ENCODE data around the gene ENTPD7.
A peak's percentile ranks its signal among the peaks of the same experiment; 100 is the strongest.

Gene ENTPD7

DNA sequence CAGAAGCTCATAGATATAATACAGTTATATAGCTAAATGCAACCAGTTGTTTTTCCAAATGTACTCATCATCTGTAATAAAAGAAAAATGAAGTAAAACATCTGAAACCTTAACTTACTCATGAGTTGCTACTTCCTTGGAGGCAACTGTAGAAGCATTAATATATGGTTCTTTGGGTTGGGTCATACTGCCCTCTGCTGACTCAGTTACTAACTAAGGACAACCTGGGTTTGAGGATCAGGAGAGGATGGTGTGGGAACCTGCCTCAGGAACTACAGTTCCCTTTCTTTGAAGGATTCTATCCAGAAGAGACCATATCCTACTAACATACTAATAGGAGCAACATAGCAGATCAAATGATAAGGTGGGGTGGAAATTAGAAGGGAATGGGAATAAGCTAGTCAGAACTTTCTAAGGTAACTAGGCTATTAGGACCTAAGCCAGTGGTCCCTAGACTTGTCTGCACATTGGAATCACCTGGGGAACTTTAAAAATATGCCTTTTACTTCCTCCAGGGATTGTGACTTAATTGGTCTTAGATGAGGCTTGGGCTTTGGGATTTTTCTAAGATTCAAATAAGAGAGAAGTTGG lies 51.9 kb downstream of the ENTPD7 start:
- peaks cover 30% of the 10 kb centered on the region for H3K36me3 ChIP-seq (ENCODE audit: insufficient read depth, low read length)
- H3K4me2 ChIP-seq (ENCODE audit: insufficient read depth, low read length), result no peak overlapping the region
- H3K27ac ChIP-seq (ENCODE audit: low read length), result no peak overlapping the region
- ATAC-seq (ENCODE audit: insufficient read depth, low read depth), result peak; percentile 80
- no peak overlapping the region for H3K9ac ChIP-seq (ENCODE audit: low read depth, low read length)
- peak; percentile 26 for DNase-seq
- no peaks in the 10 kb centered on the region for H3K9me3 ChIP-seq (ENCODE audit: insufficient read depth, low read length, severe bottlenecking)
- H2AFZ ChIP-seq (ENCODE audit: low read depth, low read length), result no peak overlapping the region
- H3K4me3 ChIP-seq (ENCODE audit: low read depth in 1 of 2, low read length in 2 of 2), result no peak overlapping the region
- H4K20me1 ChIP-seq (ENCODE audit: insufficient read depth, low read length), result no peaks in the 10 kb centered on the region
- no peaks in the 10 kb centered on the region for H3K79me2 ChIP-seq (ENCODE audit: insufficient read depth, low read length)
- H3K27me3 ChIP-seq (ENCODE audit: insufficient read depth, low read length, poor library complexity), result no peaks in the 10 kb centered on the region
- no peak for TF ChIP-seq EZH2 (IDR thresholded peaks at IDR 0.05; ENCODE audit: borderline replicate concordance, low read depth, low read length, severe bottlenecking)
- TF ChIP-seq, protein P1, sequence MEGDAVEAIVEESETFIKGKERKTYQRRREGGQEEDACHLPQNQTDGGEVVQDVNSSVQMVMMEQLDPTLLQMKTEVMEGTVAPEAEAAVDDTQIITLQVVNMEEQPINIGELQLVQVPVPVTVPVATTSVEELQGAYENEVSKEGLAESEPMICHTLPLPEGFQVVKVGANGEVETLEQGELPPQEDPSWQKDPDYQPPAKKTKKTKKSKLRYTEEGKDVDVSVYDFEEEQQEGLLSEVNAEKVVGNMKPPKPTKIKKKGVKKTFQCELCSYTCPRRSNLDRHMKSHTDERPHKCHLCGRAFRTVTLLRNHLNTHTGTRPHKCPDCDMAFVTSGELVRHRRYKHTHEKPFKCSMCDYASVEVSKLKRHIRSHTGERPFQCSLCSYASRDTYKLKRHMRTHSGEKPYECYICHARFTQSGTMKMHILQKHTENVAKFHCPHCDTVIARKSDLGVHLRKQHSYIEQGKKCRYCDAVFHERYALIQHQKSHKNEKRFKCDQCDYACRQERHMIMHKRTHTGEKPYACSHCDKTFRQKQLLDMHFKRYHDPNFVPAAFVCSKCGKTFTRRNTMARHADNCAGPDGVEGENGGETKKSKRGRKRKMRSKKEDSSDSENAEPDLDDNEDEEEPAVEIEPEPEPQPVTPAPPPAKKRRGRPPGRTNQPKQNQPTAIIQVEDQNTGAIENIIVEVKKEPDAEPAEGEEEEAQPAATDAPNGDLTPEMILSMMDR (IDR thresholded peaks at IDR 0.05; ENCODE audit: borderline replicate concordance, extremely low read depth, low read length, poor library complexity, severe bottlenecking), result peak; percentile 68
- no peaks in the 10 kb centered on the region for H3K4me1 ChIP-seq (ENCODE audit: insufficient read depth, low read length)

DNA sequence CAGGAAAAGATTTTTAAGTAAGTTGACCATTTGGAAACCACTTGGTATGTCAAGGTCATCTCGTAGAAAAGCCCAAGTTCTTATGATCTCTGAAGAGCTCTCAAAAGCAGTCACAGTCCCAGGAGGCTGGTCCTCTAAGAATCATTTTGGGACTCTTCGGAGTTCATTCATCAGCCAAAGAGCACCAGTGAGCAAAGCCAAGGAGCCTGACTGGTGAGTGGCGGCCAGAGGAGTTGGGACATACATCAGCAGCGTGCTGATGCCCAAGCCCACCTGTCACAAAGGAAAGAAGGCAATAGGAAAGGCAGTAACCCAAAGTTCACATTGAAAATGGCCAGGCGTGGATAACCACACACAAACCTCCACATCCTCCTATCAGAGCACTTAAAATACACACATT lies 55.1 kb downstream of the ENTPD7 start:
- Histone ChIP-seq H3K27me3 (ENCODE audit: insufficient read depth, low read length, poor library complexity) (no peaks in the 10 kb centered on the region), H3K4me1 (ENCODE audit: insufficient read depth, low read length) (no peaks in the 10 kb centered on the region), H3K9ac (ENCODE audit: low read depth, low read length) (no peak overlapping the region), H3K4me3 (ENCODE audit: low read depth in 1 of 2, low read length in 2 of 2) (no peak overlapping the region), H4K20me1 (ENCODE audit: insufficient read depth, low read length) (no peaks in the 10 kb centered on the region), H3K79me2 (ENCODE audit: insufficient read depth, low read length) (no peaks in the 10 kb centered on the region), H3K27ac (ENCODE audit: low read length) (no peak overlapping the region), H3K36me3 (ENCODE audit: insufficient read depth, low read length) (peaks cover 57% of the 10 kb centered on the region), H3K9me3 (ENCODE audit: insufficient read depth, low read length, severe bottlenecking) (no peaks in the 10 kb centered on the region), H3K4me2 (ENCODE audit: insufficient read depth, low read length) (no peak overlapping the region), H2AFZ (ENCODE audit: low read depth, low read length) (no peak overlapping the region)
- ATAC-seq (ENCODE audit: insufficient read depth, low read depth), result no peak
- TF ChIP-seq, protein P1 (IDR thresholded peaks at IDR 0.05; ENCODE audit: borderline replicate concordance, extremely low read depth, low read length, poor library complexity, severe bottlenecking), result no peak
- TF ChIP-seq EZH2 (IDR thresholded peaks at IDR 0.05; ENCODE audit: borderline replicate concordance, low read depth, low read length, severe bottlenecking), result no peak
- DNase-seq, result no peak

DNA sequence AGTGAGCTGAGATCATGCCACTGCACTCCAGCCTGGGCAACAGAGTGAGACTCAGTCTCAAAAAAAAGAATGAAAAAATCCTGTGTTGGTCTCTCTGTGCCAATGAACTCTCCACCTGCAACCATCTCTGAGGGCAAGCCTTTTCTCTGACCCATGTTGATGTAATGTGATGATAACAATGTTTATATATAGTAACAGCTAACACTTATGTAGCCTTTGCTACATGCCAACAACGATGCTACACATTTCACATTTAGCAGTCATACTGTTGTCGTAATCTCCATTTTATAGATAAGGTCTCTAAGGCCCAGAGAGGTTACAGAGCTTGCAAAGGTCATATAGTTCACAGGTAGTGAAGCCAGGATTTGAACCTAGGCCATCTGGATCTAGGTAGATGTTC lies 61.1 kb downstream of the ENTPD7 start:
- no peak for DNase-seq
- H3K36me3 ChIP-seq (ENCODE audit: insufficient read depth, low read length), result peaks cover 73% of the 10 kb centered on the region

More for the DNA sequence above, 61.1 kb downstream of the ENTPD7 start:
- H4K20me1 ChIP-seq (ENCODE audit: insufficient read depth, low read length), result no peaks in the 10 kb centered on the region
- no peaks in the 10 kb centered on the region for H3K79me2 ChIP-seq (ENCODE audit: insufficient read depth, low read length)
- H3K4me3 ChIP-seq (ENCODE audit: low read depth in 1 of 2, low read length in 2 of 2), result no peak overlapping the region
- H3K27ac ChIP-seq (ENCODE audit: low read length), result no peak overlapping the region
- no peaks in the 10 kb centered on the region for H3K9me3 ChIP-seq (ENCODE audit: insufficient read depth, low read length, severe bottlenecking)
- no peaks in the 10 kb centered on the region for H3K4me1 ChIP-seq (ENCODE audit: insufficient read depth, low read length)
- TF ChIP-seq, protein P1 (IDR thresholded peaks at IDR 0.05; ENCODE audit: borderline replicate concordance, extremely low read depth, low read length, poor library complexity, severe bottlenecking), result no peak
- TF ChIP-seq EZH2 (IDR thresholded peaks at IDR 0.05; ENCODE audit: borderline replicate concordance, low read depth, low read length, severe bottlenecking), result no peak
- no peaks in the 10 kb centered on the region for H3K27me3 ChIP-seq (ENCODE audit: insufficient read depth, low read length, poor library complexity)
- ATAC-seq (ENCODE audit: insufficient read depth, low read depth), result no peak
- no peak overlapping the region for H2AFZ ChIP-seq (ENCODE audit: low read depth, low read length)
- H3K4me2 ChIP-seq (ENCODE audit: insufficient read depth, low read length), result no peak overlapping the region
- H3K9ac ChIP-seq (ENCODE audit: low read depth, low read length), result no peak overlapping the region
